Body of pancreas (tissue), 4 donors: Measurements from ENCODE around the gene PTH1R. TPM values are rescaled to one million over a fixed set of nuclear protein-coding genes. Genes with fewer than 3 reads are reported as not detected.

ENCODE experiments used
- ATAC-seq: fragments of 150-250 bp; one replicate; pipeline ENCODE4 v1.9.1; 2016
- DNase-seq, 4 donors: peaks; one replicate each; pipeline ENCODE4 v3.0.0-alpha.2; 2019
- H3K27ac ChIP-seq, 4 donors: fragments of 200-600 bp; sonication (generic); 1 replicate in 3 of 4; 2 replicates in 1 of 4; pipeline versions ENCODE4 v1.5.1 to v1.6.1; 2016 to 2019; ENCODE audit warnings: mild to moderate bottlenecking in 1 of 4, mixed read lengths in 1 of 4, moderate library complexity in 1 of 4
- H3K27me3 ChIP-seq, 2 donors: fragments of 200-600 bp; sonication (generic); one replicate each; pipeline ENCODE4 v1.6.0; 2016; ENCODE audit warnings: mild to moderate bottlenecking in 1 of 2
- H3K36me3 ChIP-seq, 2 donors: fragments of 200-600 bp; sonication (generic); replicated peaks in 1 of 2; 2 replicates each; pipeline ENCODE4 v1.5.1; 2016; ENCODE audit warnings: low read depth in 2 of 2; ENCODE audit not compliant: insufficient read depth in 1 of 2
- H3K4me1 ChIP-seq: fragments of 200-600 bp; sonication (generic); one replicate; pipeline ENCODE4 v1.6.0; 2016
- H3K4me3 ChIP-seq, 2 donors: fragments of 200-600 bp; sonication (generic); 1 replicate in 1 of 2; 2 replicates in 1 of 2; pipeline ENCODE4 v1.5.1; 2016 to 2019
- H3K9me3 ChIP-seq, 3 donors: fragments of 200-600 bp; sonication (generic); 1 replicate in 2 of 3; 2 replicates in 1 of 3; pipeline ENCODE4 v1.5.1; 2016
- CTCF ChIP-seq, 7 experiments: fragments of 450-650 bp in 4 of 7; fragments of 200-600 bp in 3 of 7; sonication (generic) in 3 of 7; IDR thresholded peaks; one replicate each; pipeline ENCODE4 v1.5.1; 2016 to 2019; ENCODE audit warnings: antibody characterized with exemption in 7 of 7
- POLR2A ChIP-seq, 3 donors: fragments of 450-650 bp; IDR thresholded peaks; one replicate each; pipeline ENCODE4 v1.6.1; 2016; ENCODE audit warnings: antibody characterized with exemption in 3 of 3, mild to moderate bottlenecking in 2 of 3
- WGBS, 2 donors: methylation state at CpG; one replicate each; pipeline ENCODE4 v1.1.5; 2017; 5-methylcytosine and 5-hydroxymethylcytosine counted together
- intact Hi-C: fragments of 100-400 bp; cut with DNase I; formaldehyde crosslinking; loops from one replicate; pipeline ENCODE4 v1.15.1; 2023
- total RNA-seq, 2 donors: library from RNA; depleted of rRNA; stranded (reverse); fragments of >200 nt; gene quantifications; one replicate each; pipeline ENCODE4 v1.1.0, GENCODE V29; 2016

The PTH1R gene
- total RNA-seq, 2 donors from 2014 or later = 1.8 to 8.2 TPM

- H3K27ac ChIP-seq = no peak overlapping the region
- intact Hi-C loops = no loop called here
- TF ChIP-seq POLR2A (IDR thresholded peaks at IDR 0.05) (no peak), CTCF (IDR thresholded peaks at IDR 0.05) (no peak)
- no peak overlapping the region for H3K4me3 ChIP-seq
- ATAC-seq = no peak
- peaks cover 0 to 39% of the 10 kb centered on the region in 2 donors for H3K36me3 ChIP-seq
- no peaks in the 10 kb centered on the region for H3K9me3 ChIP-seq
- no peaks in the 10 kb centered on the region for H3K4me1 ChIP-seq
- DNase-seq = no peak
- H3K27me3 ChIP-seq = no peaks in the 10 kb centered on the region
- WGBS, 2 donors = 90 to 94% methylated on average over 1 of the region's 1 CpG
Measured at GRCh38 chr3:46918202-46918601, 40.7 kb downstream of the PTH1R start.

- TF ChIP-seq CTCF (IDR thresholded peaks at IDR 0.05) (no peak), POLR2A (IDR thresholded peaks at IDR 0.05) (no peak)
- H3K36me3 ChIP-seq = peaks cover under 1 to 39% of the 10 kb centered on the region in 2 donors
- no peak overlapping the region for H3K27ac ChIP-seq
- DNase-seq (no peak), ATAC-seq (no peak)
- H3K4me1 ChIP-seq = peaks cover 2% of the 10 kb centered on the region
- WGBS, 2 donors = 88 to 90% methylated on average over 4 of the region's 4 CpGs
- H3K27me3 ChIP-seq = no peaks in the 10 kb centered on the region
- H3K9me3 ChIP-seq = no peaks in the 10 kb centered on the region
- intact Hi-C loops = no loop called here
- no peak overlapping the region for H3K4me3 ChIP-seq
Measured at GRCh38 chr3:46918634-46919033, 41.1 kb downstream of the PTH1R start.

- ATAC-seq = no peak
- Histone ChIP-seq H3K9me3 (no peaks in the 10 kb centered on the region), H3K27me3 (no peaks in the 10 kb centered on the region), H3K4me3 (no peak overlapping the region), H3K36me3 (peaks cover 5 to 49% of the 10 kb centered on the region in 2 donors), H3K27ac (no peak overlapping the region), H3K4me1 (peaks cover 16% of the 10 kb centered on the region)
- peak in 2 of 4 donors; percentile 3 to 6 for DNase-seq
- TF ChIP-seq POLR2A (IDR thresholded peaks at IDR 0.05) = no peak
- no peak for TF ChIP-seq CTCF (IDR thresholded peaks at IDR 0.05)
- 80 to 93% methylated on average over 3 to 4 of the region's 4 CpGs for WGBS, 2 donors
- intact Hi-C loops = loop anchor here (5.0 kb wide), 1 partner anchor 76 kb away; no protein-coding TSS in a partner anchor
Measured at GRCh38 chr3:46921041-46921440, 43.5 kb downstream of the PTH1R start.

GRCh38 chr3:46921871-46922271, 44.4 kb downstream of the PTH1R start:
- intact Hi-C loops = loop anchor here (5.0 kb wide), 1 partner anchor 75 kb away; no protein-coding TSS in a partner anchor
- Histone ChIP-seq H3K4me1 (peaks cover 24% of the 10 kb centered on the region), H3K27me3 (no peaks in the 10 kb centered on the region), H3K4me3 (no peak overlapping the region), H3K27ac (no peak overlapping the region), H3K36me3 (peaks cover 5 to 48% of the 10 kb centered on the region in 2 donors), H3K9me3 (no peaks in the 10 kb centered on the region)
- TF ChIP-seq CTCF (IDR thresholded peaks at IDR 0.05) = no peak
- TF ChIP-seq POLR2A (IDR thresholded peaks at IDR 0.05) = no peak
- DNase-seq (peak in 2 of 4 donors; percentile 0 to 7), ATAC-seq (no peak)
- 93 to 96% methylated on average over 3 to 7 of the region's 7 CpGs for WGBS, 2 donors

GRCh38 chr3:46922426-46922825, 44.9 kb downstream of the PTH1R start:
- Histone ChIP-seq H3K27ac (no peak overlapping the region), H3K36me3 (peaks cover 5 to 45% of the 10 kb centered on the region in 2 donors), H3K9me3 (no peaks in the 10 kb centered on the region), H3K4me1 (peaks cover 24% of the 10 kb centered on the region), H3K27me3 (no peaks in the 10 kb centered on the region), H3K4me3 (no peak overlapping the region)
- intact Hi-C loops = loop anchor here (5.0 kb wide), 1 partner anchor 75 kb away; no protein-coding TSS in a partner anchor
- ATAC-seq (no peak), DNase-seq (peak in 1 of 4 donors; percentile 1)
- no peak for TF ChIP-seq CTCF (IDR thresholded peaks at IDR 0.05)
- TF ChIP-seq POLR2A (IDR thresholded peaks at IDR 0.05) = no peak
- 82 to 89% methylated on average over 3 to 4 of the region's 4 CpGs for WGBS, 2 donors
